Mesodermal cell (in vitro differentiated cells): Measurements from ENCODE around the gene RYR2.
"Not testable (repeated sequence)": the region's sequence is repeated elsewhere in the genome, so short reads cannot be mapped to it uniquely, and the experiment has no call there.

Source experiments
- H3K27ac ChIP-seq: 2 replicates; pipeline ENCODE4 v1.7.0; 2013; ENCODE audit warnings: mild to moderate bottlenecking, low read depth, low read length, moderate library complexity; ENCODE audit not compliant: severe bottlenecking
- H3K36me3 ChIP-seq: 2 replicates; pipeline ENCODE4 v1.7.1; 2013; ENCODE audit warnings: mild to moderate bottlenecking, low read length, moderate library complexity; ENCODE audit not compliant: control insufficient read depth, insufficient read depth
- H3K4me1 ChIP-seq: one replicate; pipeline ENCODE4 v1.7.1; 2013; ENCODE audit warnings: mild to moderate bottlenecking, low read length; ENCODE audit not compliant: insufficient read depth, control insufficient read depth, poor library complexity, severe bottlenecking
- H3K4me3 ChIP-seq: 2 replicates; pipeline ENCODE4 v1.7.0; 2013; ENCODE audit warnings: low read length, control low read depth, mild to moderate bottlenecking; ENCODE audit not compliant: insufficient read depth, poor library complexity, severe bottlenecking; ENCODE audit errors: extremely low read depth
- H3K9me3 ChIP-seq: 2 replicates; pipeline ENCODE4 v1.7.1; 2013; ENCODE audit warnings: mild to moderate bottlenecking, low read length, moderate library complexity; ENCODE audit not compliant: control insufficient read depth
- WGBS, 2 experiments: methylation state at CpG; one replicate each; pipeline ENCODE4 v1.1.5; 2013; ENCODE audit warnings: missing lambda C conversion rate in 2 of 2; ENCODE audit not compliant: insufficient coverage in 2 of 2; 5-methylcytosine and 5-hydroxymethylcytosine counted together

Gene RYR2

DNA sequence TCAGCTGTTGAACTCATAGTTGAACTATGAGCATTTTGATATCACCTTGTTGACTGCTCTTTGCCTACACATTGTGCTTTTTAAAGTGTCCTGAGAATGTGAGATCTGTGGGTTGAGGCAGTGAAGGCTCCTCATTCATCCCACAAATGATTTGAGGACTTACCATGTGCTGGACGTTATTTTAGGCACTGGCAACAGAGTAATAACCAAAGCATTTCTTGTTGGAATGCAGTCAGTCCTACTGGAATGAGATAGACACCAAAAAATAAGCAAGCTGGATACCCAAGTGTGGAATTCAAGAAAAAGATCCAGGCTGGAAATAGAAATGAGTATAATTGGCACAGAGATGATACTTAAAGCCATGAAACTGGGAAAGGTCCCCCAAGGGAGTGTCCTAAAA lies 775.3 kb downstream of the RYR2 start:
- no CpG with 5 or more reads among the region's 1 CpG for WGBS, 2 experiments
- H3K9me3 ChIP-seq = no peaks in the 10 kb centered on the region
- no peak overlapping the region for H3K27ac ChIP-seq
- H3K4me1 ChIP-seq = no peaks in the 10 kb centered on the region
- no peaks in the 10 kb centered on the region for H3K36me3 ChIP-seq
- H3K4me3 ChIP-seq = no peak overlapping the region

DNA sequence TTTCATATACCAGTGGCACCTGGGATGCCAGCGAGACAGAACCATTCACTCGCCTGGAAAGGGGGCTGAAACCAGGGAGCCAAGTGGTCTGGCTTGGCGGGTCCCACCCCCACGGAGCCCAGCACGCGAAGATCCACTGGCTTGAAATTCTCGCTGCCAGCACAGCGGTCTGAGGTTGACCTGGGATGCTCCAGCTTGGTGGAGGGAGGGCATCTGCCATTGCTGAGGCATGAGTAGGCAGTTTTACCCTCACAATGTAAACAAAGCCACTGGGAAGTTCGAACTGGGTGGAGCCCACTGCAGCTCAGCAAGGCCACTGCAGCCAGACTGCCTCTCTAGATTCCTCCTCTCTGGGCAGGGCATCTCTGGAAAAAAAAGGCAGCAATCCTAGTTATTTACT lies 778.6 kb downstream of the RYR2 start:
- H3K4me1 ChIP-seq, H3K36me3 ChIP-seq, H3K9me3 ChIP-seq, H3K27ac ChIP-seq, H3K4me3 ChIP-seq: not testable (repeated sequence)
- 84 to 93% methylated on average over 6 to 7 of the region's 9 CpGs for WGBS, 2 experiments

DNA sequence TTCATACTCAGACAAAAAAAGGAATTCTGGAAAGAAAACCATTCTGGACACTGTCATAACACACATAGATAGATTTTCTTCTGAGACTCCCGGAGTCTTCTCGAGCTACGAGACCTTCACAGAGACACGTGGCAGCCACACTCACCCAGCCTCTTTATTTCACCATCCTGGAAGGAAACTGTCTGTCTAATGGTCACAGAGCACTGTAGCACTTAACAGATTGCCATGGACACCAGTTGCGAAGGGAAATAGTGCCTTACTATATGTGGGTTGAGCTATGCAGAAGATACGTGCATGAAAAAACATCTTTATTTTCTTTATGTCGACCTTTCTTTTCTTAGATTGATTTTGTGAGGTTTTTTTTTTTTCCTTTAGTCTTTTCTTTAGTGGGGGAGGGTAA lies 790.9 kb downstream of the RYR2 start:
- peaks cover 4% of the 10 kb centered on the region for H3K4me1 ChIP-seq

DNA sequence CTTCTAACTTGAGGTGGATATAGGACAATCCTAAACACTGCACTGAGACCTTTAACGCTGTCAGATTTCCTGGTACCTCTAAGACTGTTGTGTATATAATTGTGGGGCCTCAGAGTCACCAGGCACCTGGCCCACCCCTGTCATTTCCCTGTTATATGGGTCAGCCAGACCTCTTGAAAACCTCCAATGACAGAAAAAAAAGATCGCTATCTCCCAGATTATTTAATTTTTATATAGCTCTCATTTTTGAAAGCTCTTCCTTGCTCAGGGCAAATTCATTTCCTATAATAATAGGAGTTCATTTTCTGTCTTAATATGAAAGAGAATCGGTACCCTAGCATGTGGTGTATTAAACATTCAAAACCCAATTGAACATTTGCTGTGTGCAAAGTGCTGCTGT lies 792.1 kb downstream of the RYR2 start:
- Histone ChIP-seq H3K27ac (no peak overlapping the region), H3K36me3 (no peaks in the 10 kb centered on the region), H3K9me3 (no peaks in the 10 kb centered on the region), H3K4me1 (no peaks in the 10 kb centered on the region), H3K4me3 (no peak overlapping the region)
- WGBS, 2 experiments = no CpG with 5 or more reads among the region's 3 CpGs

More for the DNA sequence above, 790.9 kb downstream of the RYR2 start:
- WGBS, 2 experiments = 78 to 95% methylated on average over 4 of the region's 7 CpGs
- Histone ChIP-seq H3K27ac (no peak overlapping the region), H3K36me3 (no peaks in the 10 kb centered on the region), H3K4me3 (no peak overlapping the region), H3K9me3 (no peaks in the 10 kb centered on the region)

DNA sequence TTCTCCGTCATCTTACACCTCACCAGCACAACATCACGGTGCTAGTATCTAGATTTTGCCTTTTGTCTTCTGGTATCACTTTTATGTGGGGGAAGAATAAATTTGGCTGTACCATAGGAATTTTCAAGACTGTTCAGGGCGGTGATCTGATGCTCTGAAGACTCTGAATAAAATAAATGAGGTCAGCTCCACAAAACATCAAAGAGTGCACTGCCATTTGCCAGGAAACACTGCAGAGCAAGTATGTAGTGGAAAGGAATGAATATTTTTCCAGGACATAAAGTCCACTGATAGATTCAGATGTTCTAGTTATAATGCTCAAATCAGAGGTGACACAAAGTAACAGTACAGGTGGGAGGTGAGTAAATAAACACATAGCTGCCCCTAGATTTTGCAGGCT lies 792.5 kb downstream of the RYR2 start:
- H3K27ac ChIP-seq = no peak overlapping the region
- no peaks in the 10 kb centered on the region for H3K4me1 ChIP-seq
- H3K4me3 ChIP-seq = no peak overlapping the region
- H3K9me3 ChIP-seq = no peaks in the 10 kb centered on the region
- WGBS, 2 experiments = 86 to 100% methylated on average over 1 to 2 of the region's 3 CpGs
- no peaks in the 10 kb centered on the region for H3K36me3 ChIP-seq

DNA sequence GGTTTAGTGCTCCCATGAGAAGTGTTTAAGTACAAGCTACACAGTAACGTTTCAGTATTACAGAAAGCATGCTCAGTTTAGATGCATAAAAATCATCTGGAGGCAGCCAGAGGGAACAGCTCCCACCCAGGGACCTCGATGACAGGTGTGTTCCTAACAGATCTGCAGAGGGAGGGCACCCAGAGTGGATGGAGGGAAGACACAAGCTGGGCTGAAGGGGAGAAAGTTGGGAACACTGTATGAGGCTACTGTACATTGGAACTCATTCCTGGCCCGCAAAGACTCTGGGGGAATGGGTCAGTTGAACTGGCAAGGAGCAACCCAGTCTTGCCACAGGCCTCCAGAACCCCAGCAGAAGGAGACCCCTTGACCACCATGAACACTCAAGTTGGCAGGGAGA lies 796.3 kb downstream of the RYR2 start:
- no peaks in the 10 kb centered on the region for H3K9me3 ChIP-seq
- no peak overlapping the region for H3K4me3 ChIP-seq
- H3K27ac ChIP-seq = no peak overlapping the region
- H3K4me1 ChIP-seq = no peaks in the 10 kb centered on the region
- WGBS, 2 experiments = 70 to 72% methylated on average over 2 of the region's 3 CpGs
- no peaks in the 10 kb centered on the region for H3K36me3 ChIP-seq

DNA sequence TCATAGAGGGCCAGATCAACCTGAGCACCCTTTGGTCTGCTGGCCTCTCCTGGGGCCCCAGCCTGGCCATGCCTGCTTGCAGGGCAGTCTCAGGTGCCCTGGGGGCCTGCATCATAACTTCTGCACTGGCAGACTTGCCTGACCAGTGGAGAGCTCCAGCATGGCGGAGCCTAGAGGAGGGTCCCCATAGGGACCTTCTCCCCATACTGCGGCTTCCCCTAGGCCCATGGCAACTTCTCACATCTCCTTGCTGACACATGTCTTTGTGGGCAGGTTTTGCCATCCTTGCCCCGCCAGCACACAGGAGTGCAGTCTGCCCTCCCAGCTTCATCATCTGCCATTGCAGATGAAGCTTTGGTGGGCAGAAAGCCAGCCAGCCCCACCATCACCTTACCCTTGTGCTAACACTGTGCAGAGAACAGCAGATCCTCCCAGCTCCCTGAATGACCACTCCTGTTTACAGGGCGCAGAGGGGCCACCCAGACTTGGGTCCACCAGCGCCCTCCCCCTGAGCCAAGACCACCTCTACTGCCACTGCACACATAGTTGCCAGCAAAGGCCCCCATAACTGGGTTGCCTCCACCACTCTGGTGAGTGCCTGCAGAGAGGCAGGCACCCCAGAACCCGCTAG lies 797.0 kb downstream of the RYR2 start:
- Histone ChIP-seq H3K27ac (no peak overlapping the region), H3K36me3 (no peaks in the 10 kb centered on the region), H3K9me3 (no peaks in the 10 kb centered on the region), H3K4me3 (no peak overlapping the region), H3K4me1 (no peaks in the 10 kb centered on the region)
- WGBS, 2 experiments = 82 to 87% methylated on average over 5 of the region's 6 CpGs

DNA sequence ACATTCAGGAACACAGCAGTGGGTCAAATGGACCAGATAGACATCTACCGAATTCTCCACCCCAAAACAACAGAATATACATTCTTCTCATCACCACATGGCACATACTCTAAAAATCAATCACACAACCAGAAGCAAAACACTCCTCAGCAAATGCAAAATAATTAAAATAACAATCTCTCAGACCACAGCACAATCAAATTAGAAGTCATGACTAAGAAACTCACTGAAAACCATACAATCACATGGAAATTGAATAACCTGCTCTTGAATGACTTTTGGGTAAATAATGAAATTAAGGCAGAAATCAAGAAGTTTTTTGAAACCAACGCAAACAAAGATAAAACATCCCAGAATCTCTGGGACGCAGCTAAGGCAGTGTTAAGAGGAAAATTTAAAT lies 799.5 kb downstream of the RYR2 start:
- Histone ChIP-seq H3K36me3 (no peaks in the 10 kb centered on the region), H3K9me3 (no peaks in the 10 kb centered on the region), H3K4me3 (no peak overlapping the region), H3K4me1 (no peaks in the 10 kb centered on the region), H3K27ac (no peak overlapping the region)
- 60 to 67% methylated on average over 1 of the region's 3 CpGs for WGBS, 2 experiments

DNA sequence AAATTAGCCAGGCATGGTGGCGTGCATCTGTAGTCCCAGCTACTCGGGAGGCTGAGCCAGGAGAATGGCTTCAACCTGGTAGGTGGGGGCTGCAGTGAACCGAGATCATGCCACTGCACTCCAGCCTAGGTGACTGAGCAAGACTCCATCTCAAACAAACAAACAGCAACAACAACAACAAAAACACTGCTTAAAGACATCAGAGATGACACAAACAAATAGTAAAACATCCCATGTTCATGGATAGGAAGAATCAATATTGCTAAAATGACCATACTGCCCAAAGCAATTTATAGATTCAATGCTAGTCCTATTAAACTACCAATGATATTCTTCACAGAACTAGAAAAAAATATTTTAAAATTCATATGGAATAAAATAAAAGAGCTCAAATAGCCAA lies 801.5 kb downstream of the RYR2 start:
- not testable (repeated sequence) for H3K27ac ChIP-seq, H3K4me3 ChIP-seq, H3K4me1 ChIP-seq, H3K9me3 ChIP-seq, H3K36me3 ChIP-seq
- 74 to 100% methylated on average over 1 to 3 of the region's 3 CpGs for WGBS, 2 experiments

DNA sequence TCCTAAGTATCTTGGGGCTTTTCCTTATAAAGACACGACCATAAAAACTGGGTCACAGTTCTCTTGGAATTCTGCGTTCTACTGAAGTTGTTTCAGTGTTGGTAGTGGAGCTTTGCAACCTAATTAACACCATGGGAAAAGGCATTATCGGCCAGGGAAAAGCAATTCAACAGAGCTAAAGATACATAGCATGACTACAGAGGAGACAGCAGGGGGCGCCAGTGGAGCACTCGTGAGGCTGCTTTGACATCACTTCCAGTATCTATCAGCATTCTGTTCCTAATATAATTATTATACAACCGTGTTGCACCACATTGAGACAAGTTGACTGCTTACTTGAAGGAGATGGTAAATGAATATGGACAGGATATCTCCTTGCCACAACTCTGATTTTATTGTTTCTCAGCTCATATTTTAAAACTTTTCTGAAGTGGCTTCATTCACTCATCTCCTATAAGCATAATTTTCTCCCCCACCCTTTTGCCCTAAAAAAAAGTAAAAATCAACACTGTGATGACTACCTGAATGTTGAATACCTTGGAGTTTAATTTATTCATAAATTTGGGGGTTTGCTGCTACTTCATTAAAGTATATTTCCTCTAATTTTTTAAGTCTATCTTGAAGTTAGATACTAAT lies 809.3 kb downstream of the RYR2 start:
- H3K4me1 ChIP-seq = no peaks in the 10 kb centered on the region
- no peak overlapping the region for H3K4me3 ChIP-seq
- H3K9me3 ChIP-seq = no peaks in the 10 kb centered on the region
- H3K36me3 ChIP-seq = no peaks in the 10 kb centered on the region
- no peak overlapping the region for H3K27ac ChIP-seq
- WGBS, 2 experiments = 22% methylated on average over 2 to 3 of the region's 6 CpGs

DNA sequence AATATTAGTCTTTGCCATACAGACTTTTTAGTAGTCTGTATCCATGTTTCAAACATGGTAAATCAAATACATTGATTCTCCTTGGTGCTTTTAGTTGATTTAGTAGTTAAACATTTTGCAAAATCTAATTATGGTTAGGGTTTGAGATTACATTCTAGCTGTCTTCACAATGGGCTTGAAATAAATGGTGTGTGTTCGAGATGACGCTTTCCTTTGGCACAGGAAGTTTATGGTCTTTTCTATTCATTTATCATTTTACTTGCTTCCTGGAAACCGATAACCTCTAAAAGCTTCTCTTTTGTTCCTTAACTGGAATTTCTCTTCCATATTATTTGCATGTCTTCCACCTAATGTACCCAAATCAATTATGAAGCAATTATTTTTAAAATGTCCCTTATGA lies 810.4 kb downstream of the RYR2 start:
- H3K4me3 ChIP-seq = no peak overlapping the region
- 100% methylated on average over 1 of the region's 3 CpGs for WGBS, 2 experiments
- H3K9me3 ChIP-seq = no peaks in the 10 kb centered on the region
- no peak overlapping the region for H3K27ac ChIP-seq
- H3K4me1 ChIP-seq = no peaks in the 10 kb centered on the region
- no peaks in the 10 kb centered on the region for H3K36me3 ChIP-seq
